HG02943 (cell line): ENCODE data around the gene IFT52.
"Not testable (repeated sequence)": the region's sequence is repeated elsewhere in the genome, so short reads cannot be mapped to it uniquely, and the experiment has no call there.

Experiments
- ATAC-seq: cut with Tn5 transposase; IDR thresholded peaks from one replicate; pipeline ENCODE4 v1.9.1; 2021; ENCODE audit warnings: mild to moderate bottlenecking, low read depth, moderate library complexity; ENCODE audit not compliant: unreplicated experiment

The IFT52 gene

DNA sequence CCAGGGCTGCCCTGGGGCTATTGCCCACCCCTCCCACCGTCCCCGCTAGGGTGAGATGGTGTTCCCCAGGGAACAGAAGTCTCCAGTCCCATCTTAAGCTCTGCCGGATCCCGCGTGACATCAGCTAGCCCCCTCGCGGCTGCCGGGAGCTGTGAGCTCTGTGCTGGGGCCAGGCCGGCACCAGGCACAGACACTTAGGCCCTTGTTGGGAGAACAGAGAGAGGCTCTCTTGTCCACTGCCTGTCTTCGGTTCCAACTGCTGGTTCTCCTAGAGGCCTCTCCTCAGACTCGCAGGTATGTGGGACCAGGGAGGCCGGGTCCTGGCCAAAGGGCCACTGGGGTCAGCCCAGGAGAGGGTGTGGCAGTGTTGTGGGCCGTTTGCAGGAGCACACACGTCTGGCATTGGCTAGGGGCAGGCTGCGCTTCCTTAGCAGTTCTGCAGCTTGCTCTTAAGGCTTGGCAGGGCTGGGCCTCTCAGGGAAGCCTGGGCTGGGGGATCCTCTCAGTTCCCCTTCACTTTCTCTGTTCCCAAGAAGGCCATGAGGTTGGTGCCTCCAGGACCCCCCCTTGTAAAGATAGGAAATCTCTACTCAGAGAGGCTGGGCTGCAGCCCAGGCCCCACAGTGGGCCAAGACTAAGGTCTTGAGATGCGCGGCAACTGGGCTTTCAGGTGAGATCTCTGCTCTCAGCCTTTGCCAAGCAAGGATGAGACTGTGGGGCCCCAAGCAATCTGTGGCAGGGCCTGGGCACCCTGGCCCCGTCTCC lies 25.6 kb upstream of the IFT52 start:
- no peak for ATAC-seq

DNA sequence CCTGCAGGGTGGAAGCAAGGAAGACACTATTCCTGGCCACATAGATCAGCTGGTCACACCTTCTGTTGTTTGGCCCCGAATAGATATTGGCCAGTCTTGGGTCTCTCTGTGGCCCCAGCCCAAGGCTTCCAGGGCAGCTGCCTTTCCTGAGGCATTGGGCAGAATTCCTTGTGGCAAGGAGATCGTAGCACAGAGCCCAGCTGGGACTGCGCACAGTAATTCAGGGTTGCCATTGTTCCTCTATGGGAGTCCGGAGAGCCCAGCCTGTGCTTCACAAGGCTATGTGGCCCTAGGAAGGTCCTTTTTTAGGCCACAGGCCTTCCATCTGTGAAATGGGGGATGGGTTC lies 25.0 kb upstream of the IFT52 start:
- ATAC-seq, result no peak

DNA sequence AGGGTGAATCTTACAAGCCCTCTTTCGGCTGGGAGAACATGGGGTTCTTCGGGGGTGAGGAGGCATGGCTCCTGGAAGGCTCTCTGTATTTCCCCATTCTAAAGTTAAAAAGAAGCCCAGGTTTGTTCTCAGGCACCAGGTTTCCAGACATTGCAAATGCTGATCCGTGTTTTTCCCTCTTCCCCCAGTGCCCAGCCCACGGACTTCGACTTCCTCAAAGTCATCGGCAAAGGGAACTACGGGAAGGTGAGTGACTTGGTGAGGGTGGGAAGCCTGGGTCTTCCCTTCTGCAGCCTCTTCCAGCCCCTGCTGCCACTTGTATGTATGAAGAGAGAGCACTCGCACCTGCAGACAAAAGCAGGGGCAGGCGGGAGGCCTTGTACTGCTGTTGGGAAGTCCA lies 23.3 kb upstream of the IFT52 start:
- no peak for ATAC-seq

DNA sequence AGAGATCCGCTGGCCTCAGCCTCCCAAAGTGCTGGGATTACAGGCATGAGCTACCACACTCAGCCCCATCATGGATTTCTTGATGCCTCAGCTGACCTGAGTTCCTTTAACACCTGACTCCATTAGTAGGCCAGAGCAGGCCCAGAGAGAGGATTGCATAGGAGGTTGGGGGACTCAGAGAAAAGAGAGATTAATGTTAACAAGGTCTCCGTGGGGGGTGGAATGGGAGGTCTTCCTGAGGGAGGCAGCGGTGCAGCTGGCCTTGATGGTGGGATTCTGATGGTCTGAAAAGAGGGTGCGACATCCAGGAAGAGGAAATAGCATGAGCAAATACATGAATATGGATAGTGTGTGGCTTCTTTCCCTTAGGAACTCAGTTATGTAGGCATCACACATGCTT lies 22.0 kb upstream of the IFT52 start:
- no peak for ATAC-seq

DNA sequence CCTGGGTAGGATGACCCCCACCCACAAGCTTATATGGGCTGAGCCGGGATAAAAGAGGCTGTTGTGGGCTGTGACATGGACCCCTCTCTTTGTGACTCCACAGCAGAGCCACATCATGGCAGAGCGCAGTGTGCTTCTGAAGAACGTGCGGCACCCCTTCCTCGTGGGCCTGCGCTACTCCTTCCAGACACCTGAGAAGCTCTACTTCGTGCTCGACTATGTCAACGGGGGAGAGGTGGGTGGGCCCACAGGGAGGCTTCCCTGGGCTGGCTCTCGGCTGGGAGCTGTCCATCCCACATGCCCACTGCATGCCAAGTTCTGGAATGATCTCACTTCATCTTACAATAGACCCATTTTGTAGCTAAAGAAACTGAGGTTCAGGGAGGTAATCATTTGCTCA lies 21.5 kb upstream of the IFT52 start:
- ATAC-seq, result no peak

DNA sequence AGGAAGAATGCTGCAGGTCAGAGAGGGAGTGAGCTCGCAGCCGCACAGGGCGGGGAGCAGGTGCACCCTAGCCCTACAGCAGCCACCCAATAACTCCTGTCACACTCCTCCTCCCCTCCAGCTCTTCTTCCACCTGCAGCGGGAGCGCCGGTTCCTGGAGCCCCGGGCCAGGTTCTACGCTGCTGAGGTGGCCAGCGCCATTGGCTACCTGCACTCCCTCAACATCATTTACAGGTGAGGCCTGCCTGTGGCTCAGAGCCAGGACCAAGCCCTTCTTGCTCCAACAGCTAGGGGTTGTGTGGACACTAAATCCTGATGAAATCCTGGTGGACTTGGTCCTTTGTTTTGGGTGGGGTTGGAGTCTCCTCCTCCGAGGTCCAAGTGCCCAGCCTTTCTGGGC lies 20.2 kb upstream of the IFT52 start:
- ATAC-seq, result no peak

DNA sequence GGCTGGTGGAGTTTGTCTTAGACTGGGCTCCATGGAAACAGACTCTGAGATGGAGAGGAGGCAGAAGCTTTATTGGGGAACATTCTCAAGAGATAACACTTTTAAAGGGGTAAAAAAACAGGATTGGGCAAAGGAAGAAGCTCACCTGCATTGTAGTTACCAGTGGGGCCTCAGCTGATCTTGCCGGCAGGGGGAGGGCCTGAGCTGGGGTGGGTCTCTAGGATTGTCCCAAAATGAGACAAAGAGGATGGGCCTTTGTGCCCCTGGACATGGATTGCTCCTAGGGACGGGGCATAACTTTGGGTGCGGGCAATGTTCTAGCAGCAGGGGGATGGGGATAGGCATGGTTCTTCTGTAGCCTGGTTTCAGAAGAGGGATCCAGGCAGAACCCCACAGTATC lies 19.4 kb upstream of the IFT52 start:
- no peak for ATAC-seq

DNA sequence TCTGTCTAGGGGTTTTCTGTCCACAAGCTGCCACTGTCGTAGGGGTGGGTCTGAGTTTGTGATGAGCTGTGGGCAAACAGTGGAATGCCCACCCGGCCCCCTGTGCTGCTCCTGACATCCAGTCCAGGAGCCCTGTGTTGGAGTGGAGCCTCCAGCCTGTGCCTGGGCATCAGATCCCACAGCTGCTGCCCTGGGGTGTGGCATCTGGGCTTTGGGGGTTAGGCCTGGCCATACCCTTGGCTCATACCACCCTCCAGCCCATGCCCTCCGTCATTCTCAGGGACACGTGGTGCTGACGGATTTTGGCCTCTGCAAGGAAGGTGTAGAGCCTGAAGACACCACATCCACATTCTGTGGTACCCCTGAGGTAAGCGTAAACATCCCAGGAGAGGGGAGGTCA lies 19.0 kb upstream of the IFT52 start:
- ATAC-seq, result no peak

DNA sequence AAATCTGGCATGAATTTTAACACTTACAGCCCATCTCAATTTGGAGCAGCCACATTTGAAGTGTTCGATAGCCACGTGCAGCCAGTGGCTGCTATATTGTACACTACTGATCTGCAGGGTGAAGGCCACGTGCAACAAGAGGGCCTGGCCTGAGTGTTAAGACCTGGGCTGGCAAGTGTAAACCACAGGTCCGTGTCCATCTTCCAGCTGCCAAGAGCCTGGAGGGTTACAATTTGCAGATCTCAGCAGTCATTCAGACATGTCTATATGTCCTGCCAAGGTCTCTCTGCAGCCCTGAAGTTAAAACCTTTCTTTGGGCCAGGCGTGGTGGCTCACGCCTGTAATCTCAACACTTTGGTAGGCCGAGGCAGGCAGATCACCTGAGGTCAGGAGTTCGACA lies 17.8 kb upstream of the IFT52 start:
- ATAC-seq, result no peak

DNA sequence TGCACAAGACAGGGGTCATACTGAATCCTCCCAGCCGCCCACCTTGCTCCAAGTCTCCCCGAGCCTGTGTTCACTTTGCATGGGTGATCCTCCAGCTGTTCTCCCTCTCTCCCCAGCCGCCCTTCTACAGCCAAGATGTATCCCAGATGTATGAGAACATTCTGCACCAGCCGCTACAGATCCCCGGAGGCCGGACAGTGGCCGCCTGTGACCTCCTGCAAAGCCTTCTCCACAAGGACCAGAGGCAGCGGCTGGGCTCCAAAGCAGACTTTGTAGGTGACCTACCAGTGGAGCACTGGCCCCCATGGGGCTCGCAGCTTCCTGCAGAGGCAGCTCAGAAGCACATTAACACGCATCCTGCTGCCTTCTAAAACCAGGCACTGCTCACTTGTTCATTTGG lies 14.6 kb upstream of the IFT52 start:
- ATAC-seq, result no peak

DNA sequence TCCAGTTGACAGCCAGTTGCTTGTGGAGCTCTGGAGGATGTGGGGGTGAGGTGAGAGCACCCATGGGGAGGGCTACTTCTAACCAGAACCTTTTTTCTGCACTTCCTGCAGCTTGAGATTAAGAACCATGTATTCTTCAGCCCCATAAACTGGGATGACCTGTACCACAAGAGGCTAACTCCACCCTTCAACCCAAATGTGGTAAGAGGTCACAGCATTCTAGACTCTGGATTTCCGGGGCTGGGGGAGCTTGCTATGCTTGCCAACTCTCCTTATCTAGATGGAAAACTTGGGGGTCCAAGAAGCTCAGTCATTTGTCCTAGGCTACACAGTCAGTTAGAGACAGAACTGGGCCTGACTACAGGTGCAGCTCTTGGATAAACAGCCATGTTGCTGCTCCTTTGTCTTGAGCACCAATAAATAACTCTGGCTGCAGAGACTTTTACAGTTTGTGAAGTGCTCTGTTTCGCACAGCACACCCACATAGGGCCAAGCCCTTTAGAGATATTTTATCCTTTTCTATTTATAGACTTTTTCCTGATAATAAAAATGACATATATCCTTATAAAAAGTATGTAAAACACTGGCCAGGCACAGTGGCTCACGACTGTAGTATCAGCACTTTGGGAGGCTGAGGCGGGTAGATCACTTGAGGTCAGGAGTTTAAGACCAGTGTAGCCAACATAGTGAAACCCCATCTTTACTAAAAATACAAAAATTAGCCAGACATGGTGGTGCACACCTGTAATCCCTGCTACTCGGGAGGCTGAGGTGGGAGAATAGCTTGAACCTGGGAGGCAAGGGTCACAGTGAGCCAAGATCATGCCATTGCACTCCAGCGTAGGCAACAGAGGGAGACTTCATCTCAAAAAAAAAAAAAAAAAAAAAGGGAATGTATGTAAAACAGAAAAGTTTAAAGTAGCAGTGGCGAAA lies 10.6 kb upstream of the IFT52 start:
- no peak for ATAC-seq

DNA sequence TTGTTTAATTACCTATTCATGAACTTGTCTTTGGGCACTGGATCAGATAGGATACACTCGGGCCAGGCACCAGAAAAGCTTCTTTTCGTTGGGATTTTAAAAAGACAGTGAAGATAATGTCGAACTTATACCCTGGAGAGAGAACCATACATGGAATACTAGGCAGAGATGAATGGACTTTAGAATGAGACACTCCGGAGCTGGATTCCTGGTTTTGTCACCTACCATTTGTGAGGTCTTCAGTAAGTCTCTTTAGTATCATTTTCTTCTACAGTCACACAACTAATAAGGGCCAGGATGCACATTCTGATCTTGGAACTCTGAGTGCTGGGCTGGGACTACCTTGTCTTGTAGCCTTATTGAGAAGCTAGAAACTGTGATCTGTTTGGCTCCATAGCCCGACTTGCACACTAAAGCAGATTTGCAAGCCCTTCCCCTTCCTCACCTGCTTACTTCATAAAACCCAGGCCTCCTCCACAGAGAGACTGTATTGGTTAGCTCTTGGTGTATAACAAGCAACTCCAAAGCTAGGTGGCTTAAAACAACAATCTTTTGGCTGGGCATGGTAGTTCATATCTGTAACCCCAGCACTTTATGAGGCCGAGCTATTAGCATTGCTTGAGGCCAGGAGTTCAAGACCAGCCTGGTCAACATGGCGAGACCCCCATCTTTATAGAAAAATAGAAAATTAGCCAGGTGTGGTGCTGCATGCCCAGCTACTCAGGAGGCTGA lies 7.4 kb upstream of the IFT52 start:
- no peak for ATAC-seq

DNA sequence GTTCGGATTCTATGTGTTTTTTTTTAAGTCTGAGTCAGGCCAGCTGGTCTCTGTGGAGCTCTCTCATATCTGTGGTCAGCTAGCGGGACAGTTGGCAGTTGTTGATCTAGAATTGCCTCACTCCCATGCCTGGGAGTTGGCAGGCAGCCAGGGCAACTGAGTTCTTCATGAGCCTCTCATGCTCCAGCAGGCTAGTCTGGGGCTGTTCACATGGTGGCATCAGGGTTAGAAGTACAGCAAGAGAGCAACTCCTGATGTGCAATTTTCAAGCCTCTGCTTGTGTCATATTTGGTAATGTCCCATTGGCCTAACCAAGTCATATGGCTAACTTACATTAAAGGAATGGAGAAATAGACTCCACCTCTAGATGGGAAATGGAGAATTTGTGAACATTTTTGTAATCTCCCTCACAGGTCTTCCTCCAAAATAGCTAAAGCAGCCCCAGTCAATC lies 6.7 kb upstream of the IFT52 start:
- no peak for ATAC-seq

DNA sequence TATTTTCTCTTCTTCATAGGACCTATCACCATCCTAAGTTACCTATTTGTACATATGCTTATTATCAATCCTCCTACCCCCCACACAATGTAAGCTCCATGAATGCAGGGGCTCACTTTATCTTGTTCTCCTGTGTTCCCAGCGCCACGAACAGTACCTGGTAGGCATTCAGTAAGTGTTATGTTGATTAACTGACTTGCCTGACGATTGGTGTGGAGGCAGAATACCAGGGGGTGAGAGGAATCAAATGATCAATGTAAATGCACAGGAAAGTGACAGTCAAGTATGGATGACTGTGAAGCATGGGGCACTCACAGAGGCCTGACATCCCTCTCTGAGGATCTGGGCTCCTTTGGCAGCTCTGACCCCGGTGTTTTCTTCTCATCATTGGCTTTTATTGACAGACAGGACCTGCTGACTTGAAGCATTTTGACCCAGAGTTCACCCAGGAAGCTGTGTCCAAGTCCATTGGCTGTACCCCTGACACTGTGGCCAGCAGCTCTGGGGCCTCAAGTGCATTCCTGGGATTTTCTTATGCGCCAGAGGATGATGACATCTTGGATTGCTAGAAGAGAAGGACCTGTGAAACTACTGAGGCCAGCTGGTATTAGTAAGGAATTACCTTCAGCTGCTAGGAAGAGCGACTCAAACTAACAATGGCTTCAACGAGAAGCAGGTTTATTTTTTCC lies 6.1 kb upstream of the IFT52 start:
- ATAC-seq, result no peak

DNA sequence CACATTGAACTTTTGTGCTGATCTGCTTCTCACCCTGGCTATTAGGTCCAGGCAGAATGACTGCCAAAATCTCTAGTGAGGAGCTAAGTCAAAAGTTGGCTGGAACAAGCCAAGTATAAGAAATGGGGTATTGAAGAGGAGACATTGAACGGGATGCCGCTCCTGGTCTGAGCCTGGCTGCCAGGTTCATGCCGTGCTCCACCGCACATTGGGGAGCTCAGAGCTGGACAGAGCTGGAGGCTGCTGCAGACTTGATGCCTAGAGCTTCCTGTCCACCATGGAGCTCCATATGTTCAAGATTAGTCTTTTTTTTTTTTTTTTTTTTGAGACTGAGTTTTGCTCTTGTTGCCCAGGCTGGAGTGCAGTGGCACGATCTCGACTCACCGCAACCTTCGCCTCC lies 4.1 kb upstream of the IFT52 start:
- ATAC-seq, result no peak

DNA sequence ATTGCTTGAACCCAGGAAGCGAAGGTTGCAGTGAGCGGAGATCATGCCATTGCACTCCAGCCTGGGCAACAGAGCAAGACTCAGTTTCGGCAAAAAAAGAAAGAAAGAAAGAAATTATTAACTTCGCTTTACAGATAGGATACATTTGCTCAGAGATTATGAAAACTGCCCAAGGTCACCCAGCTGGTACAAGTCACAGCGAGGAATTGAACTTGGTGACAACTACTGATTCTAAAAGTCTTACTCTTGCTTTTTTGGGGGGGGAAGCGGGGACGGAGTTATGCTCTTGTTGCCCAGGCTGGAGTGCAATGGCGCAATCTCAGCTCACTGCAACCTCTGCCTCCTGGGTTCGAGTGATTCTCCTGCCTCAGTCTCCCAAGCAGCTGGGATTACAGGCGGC lies 2.2 kb upstream of the IFT52 start:
- not testable (repeated sequence) for ATAC-seq

DNA sequence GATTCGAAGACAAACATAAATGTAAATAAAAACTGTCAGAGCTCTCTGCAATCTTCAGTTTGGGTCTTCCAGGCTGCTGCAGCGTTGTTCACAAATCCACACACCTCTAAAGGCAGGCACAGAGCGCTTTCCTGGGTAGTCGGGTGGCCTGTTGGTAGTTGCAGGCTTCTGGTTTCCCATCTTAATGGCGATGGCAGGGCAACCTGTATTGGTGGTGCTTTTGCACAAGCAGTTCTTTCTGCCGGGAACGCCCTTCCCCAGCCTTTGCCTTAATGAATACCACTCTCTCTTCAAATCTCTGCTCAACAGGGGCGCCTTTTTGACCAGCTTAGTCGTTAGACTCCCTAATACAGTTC lies 723 bp upstream of the IFT52 start:
- no peak for ATAC-seq

DNA sequence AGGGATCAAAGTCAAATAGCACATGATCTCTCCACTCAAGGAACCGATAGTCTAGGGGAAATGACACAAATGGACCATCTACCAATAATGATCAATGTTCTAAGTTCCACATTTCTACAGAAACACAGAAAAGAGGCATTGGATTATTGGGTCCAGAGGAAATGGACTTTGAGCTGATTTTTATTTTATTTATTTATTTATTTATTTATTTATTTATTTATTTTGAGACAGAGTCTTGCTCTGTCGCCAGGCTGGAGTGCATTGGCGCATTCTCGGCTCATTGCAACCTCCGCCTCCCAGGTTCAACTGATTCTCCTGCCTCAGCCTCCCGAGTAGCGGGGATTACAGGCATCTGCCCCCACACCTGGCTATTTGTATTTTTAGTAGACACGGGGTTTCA lies 11.2 kb downstream of the IFT52 start:
- ATAC-seq, result not testable (repeated sequence)

DNA sequence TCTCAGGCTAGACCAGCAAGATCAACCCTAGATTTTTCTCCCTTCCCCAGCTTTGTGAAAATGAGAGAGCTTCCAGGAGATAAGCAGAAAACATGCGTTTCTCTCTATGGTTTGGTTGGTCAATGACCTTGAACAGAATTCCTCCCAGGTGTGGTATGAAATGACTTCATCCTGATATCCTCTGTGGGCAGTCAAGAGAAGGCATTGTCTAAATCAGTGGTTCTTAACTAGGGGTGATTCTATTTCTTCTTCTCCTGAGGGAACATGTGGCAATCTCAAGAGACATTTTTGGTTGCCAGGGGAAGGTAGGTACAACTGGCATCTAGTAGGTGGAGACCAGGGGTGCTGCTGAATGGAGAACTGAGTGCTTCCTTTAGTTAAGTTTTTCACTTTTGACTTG lies 12.4 kb downstream of the IFT52 start:
- ATAC-seq, result no peak

DNA sequence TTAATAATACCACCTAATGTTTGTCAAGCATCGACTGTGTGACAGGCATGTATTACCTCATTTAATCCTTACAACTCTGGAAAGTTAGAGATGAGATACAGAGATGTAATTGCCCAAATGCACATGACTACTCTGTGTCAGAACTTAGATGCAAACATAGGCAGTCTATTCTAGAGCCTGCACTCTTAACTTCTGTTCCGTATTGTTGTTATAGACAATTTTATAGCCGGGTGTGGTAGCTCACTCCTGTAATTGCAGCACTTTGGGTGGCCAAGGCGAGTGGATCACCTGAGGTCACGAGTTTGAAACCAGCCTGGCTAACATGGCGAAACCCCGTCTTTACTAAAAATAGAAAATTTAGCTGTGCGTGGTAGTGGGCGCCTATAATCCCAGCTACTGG lies 15.0 kb downstream of the IFT52 start:
- no peak for ATAC-seq

DNA sequence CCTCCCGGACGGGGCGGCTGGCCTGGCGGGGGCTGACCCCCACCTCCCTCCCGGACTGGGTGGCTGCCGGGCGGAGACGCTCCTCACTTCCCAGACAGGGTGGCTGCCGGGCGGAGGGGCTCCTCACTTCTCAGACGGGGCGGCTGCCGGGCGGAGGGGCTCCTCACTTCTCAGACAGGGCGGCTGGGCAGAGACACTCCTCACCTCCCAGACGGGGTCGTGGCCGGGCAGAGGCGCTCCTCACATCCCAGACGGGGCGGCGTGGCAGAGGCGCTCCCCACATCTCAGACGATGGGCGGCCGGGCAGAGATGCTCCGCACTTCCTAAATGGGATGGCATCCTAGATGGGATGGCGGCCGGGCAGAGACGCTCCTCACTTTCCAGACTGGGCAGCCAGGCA lies 16.5 kb downstream of the IFT52 start:
- ATAC-seq, result not testable (repeated sequence)
